ENCODE results near the gene IMMP2L.

Gene IMMP2L

GRCh38 chr7:110839866-110840265 is 722.4 kb downstream of the IMMP2L start:
- DNase-seq = no peak

GRCh38 chr7:110835849-110836248 is 726.4 kb downstream of the IMMP2L start:
- DNase-seq = no peak

- no peak for DNase-seq
These were observed 727.1 kb downstream of the IMMP2L start for GRCh38 chr7:110835218-110835617.

GRCh38 chr7:110831419-110831818 is 730.9 kb downstream of the IMMP2L start:
- no peak for DNase-seq

- DNase-seq = no peak
These were observed 731.5 kb downstream of the IMMP2L start for GRCh38 chr7:110830778-110831177.

DNA sequence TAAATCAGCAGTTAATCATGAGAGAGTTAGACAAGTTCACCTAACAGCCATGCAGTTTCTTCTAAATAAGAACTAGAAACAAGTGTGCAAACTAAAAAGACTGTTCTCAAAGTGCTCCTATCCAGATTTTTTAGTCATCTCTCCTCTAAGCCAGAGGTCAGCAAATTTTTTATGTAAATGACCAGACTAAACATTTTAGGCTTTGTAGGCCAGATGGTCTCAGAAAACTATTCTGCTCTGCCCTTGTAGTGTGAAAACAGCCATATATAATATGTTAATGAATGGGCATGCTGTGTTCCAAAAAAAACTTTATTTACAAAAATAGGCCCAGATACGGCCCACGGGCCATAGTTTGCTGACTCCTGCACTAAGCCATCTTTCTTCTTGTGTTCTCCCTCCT is 734.4 kb downstream of the IMMP2L start:
- DNase-seq = no peak

DNA sequence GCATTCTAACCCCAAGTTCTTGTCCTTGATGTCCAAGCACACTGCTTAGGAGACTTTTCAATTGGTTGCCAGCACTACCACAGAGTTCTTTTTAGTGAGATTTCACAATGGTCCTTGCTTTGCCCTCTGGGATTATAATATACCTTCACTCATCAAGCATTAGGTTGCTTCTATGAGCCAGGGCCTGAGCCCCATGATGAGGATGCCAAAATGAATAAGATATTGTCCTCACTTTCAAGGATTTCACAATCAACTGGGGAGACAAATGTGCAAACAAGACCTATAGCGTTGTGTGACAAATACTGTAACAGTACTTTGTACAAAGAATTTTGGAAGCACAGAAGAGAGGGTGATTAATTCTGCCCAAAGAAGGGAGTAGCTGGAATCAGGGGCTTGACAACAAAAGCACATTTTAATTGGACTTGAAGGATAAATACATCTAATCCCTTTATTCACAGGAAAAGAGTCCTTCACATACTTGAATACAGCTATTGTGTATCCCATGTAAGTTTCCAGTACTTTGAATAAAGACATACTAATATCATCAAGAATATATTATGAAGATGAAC is 734.9 kb downstream of the IMMP2L start:
- no peak for DNase-seq

GRCh38 chr7:110813986-110814385 is 748.3 kb downstream of the IMMP2L start:
- no peak for DNase-seq

- no peak for DNase-seq
These were observed 752.5 kb downstream of the IMMP2L start for GRCh38 chr7:110809832-110810231.

GRCh38 chr7:110808361-110808760 is 753.9 kb downstream of the IMMP2L start:
- DNase-seq = no peak

DNA sequence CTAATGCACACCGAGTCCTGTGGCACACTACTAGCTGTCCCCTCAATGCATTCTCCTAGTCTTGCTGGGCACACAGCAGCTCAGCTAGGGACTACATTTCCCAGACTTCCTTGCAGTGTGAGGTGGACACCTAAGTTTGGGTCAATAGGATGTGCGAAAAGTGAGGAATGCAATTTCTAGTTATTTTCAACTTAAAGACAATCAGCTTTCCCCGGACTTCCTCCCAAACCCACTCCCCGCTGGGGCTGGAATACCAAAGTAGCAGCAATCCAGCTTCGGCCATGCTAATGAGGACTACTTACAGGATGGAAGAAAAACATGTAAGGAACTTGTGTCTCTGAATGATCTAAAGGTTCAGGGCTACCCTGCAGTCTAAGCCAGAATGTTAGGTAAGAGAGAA is 757.8 kb downstream of the IMMP2L start:
- DNase-seq = no peak

DNA sequence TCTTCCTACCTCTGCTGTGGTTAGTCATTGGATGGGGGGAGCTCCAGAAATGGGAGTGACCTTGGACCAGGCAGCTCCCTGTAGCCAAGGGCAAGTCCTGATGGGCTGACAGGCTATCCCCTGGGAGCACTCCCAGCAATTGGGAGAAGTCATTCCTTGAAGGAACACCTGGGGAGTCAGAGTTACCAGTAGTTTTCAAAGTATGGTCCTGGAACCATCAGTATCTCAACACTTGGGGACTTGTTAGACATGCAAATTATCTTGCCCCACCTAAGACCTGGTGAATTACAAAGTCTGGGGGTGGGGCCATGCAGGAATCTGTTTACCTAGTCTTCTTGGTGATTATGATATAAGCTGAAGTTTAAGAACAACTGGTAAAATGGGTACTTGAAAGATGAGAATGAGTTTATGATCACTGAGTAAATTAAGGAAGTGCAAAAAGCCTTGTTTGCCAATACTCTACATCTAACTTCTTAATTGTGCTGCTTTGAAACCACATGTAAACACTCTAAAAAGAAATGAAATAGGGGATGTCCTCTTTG is 758.6 kb downstream of the IMMP2L start:
- DNase-seq = no peak

GRCh38 chr7:110801502-110801901 is 760.8 kb downstream of the IMMP2L start:
- no peak for DNase-seq

DNA sequence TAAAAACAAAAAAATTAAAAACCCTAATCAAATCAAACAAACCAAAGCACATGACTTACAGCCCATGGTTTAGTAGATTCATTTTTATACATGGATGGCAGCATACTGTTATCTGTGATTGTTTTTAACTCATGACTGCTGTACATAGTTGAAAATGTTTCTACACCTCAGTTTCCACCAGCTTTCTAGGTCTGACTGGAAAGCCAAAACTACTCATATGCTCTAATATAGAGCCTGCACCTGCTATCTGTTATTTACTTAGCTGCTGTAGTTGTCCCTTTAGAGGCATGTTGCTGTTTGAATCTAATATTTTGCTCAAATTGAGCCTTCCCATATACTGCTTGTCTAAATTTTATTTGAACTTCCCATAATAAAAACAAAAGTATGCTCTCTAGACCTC is 761.3 kb downstream of the IMMP2L start:
- DNase-seq = no peak

- no peak for DNase-seq
These were observed 764.6 kb downstream of the IMMP2L start for GRCh38 chr7:110797656-110798055.

DNA sequence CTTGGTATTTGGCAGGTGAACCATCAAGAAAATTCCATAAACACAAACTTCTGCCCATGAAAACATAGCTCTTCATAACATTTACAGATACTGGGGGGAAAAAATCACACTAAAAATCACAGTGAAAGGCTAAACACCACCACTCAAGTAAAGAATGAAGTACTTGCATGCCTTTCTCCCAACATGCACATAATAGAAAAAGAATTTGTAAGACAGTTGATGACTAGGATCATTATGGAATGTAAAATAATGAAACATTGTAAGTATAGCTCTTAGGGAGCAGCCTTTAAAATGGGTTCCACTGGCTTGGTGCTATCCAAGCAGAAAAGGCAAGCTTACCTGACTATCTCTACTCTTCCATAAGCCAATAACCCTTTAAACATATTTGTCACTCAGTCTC is 771.3 kb downstream of the IMMP2L start:
- no peak for DNase-seq

DNA sequence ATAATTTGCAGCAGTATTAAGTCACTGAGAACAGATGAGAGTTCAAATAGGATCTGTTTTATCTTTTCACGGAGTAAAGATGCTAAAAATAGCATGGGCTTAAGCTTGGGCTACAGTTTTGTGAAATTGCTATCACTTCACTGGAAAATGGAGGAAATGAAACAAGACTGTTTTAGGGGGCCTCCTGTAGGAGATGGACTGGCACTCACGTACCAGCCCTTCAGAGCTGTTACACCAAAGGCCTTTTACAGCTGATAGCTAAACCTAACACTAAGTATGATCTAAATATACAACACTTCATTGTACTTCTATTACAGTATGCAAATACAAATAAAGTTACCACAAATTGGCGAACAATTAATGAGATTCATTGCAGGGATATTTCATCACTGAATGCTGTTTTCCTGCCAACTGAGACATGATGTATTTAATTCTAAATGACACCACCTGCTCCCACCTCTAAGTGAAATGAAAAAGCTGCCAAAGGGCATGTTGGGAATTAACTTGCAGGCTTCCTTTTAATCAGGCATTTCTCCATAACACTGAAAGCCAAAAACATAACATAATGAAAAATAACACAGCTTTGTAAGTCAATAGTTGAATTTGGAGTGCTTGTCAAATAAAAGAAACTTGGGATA is 775.8 kb downstream of the IMMP2L start:
- no peak for DNase-seq

DNA sequence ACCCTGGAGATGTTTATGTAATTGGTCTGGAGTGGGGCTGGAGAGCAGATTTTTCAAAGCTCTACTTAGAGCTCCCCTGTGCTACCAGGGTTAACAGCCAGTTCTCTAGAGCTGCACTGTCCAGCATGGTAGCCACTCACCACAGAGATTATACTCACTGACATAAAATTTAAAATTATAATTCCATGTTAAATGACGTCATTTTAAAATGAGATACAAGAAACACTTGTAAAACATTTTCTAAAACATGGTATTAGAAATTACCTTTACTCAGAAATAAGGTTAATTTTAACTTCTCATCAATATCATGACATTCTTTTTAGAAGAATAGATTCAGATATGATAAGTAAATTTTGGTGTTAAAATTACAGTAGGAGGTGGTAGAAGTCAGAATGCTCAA is 777.5 kb downstream of the IMMP2L start:
- DNase-seq = no peak

- no peak for DNase-seq
These were observed 781.6 kb downstream of the IMMP2L start for GRCh38 chr7:110780712-110781111.

GRCh38 chr7:110779339-110779738 is 783.0 kb downstream of the IMMP2L start:
- DNase-seq = no peak

- DNase-seq = no peak
These were observed 787.2 kb downstream of the IMMP2L start for GRCh38 chr7:110775046-110775445.

GRCh38 chr7:110774071-110774470 is 788.2 kb downstream of the IMMP2L start:
- no peak for DNase-seq

- DNase-seq = no peak
These were observed 789.7 kb downstream of the IMMP2L start for GRCh38 chr7:110772615-110773014.

GRCh38 chr7:110771717-110772116 is 790.6 kb downstream of the IMMP2L start:
- DNase-seq = no peak

- no peak for DNase-seq
These were observed 794.7 kb downstream of the IMMP2L start for GRCh38 chr7:110767550-110768110.

Measured in NCI-H1436 treated with DMSO at 0.1 percent for 48 hours (cell line).